K562 (cell line): Measurements from ENCODE around the gene SPDEF.

Experiments used
- CBFB ChIP-seq: sonication (generic); formaldehyde crosslinking; IDR thresholded peaks from 2 replicates; pipeline ENCODE4 v1.4.0; 2020; ENCODE audit warnings: mild to moderate bottlenecking, missing genetic modification reagents
- FUS ChIP-seq: fragments of 200-400 bp; formaldehyde crosslinking; optimal IDR thresholded peaks from 2 replicates; pipeline ENCODE3; 2017; ENCODE audit warnings: low read depth, low read length
- POLR2A ChIP-seq: fragments of 450-650 bp; conservative IDR thresholded peaks from 2 replicates; pipeline ENCODE4 v1.6.1; 2016
- SMARCB1 ChIP-seq: IDR thresholded peaks from 2 replicates; pipeline ENCODE4 v1.6.1; 2011; ENCODE audit warnings: improper control_type of control experiment, low read depth; ENCODE audit not compliant: insufficient read length
- TEAD1 ChIP-seq, 2 experiments: fragments of 450-650 bp in 1 of 2; sonication (generic) in 1 of 2; formaldehyde crosslinking; IDR thresholded peaks; 2 replicates each; pipeline versions ENCODE4 v1.4.0 to v1.8.0; 2020 to 2022; ENCODE audit warnings: mild to moderate bottlenecking in 2 of 2, missing genetic modification reagents in 1 of 2
- ZNF175 ChIP-seq: fragments of 200-800 bp; sonication (Bioruptor generic); IDR thresholded peaks from 2 replicates; pipeline ENCODE4 v1.6.1; 2016; ENCODE audit warnings: low read depth, mild to moderate bottlenecking, missing genetic modification characterization, missing compliant biosample characterization
- TF ChIP-seq, protein P1 (sequence below), 2 experiments: IDR thresholded peaks; 2 replicates each; pipeline ENCODE4 v1.6.1; 2012; ENCODE audit warnings: improper control_type of control experiment in 2 of 2, low read depth in 2 of 2, low read length in 2 of 2, borderline replicate concordance in 1 of 2
- TF ChIP-seq, protein P2 (sequence below), 3 experiments: IDR thresholded peaks in 2 of 3; conservative IDR thresholded peaks in 1 of 3; 2 replicates each; pipeline ENCODE4 v1.5.1; 2011 to 2012; ENCODE audit warnings: low read length in 3 of 3, mild to moderate bottlenecking in 3 of 3, control low read depth in 2 of 3, improper control_type of control experiment in 1 of 3, inconsistent platforms in 1 of 3, low read depth in 1 of 3, mixed read lengths in 1 of 3, moderate library complexity in 1 of 3; ENCODE audit not compliant: insufficient read depth in 2 of 3

DNA sequence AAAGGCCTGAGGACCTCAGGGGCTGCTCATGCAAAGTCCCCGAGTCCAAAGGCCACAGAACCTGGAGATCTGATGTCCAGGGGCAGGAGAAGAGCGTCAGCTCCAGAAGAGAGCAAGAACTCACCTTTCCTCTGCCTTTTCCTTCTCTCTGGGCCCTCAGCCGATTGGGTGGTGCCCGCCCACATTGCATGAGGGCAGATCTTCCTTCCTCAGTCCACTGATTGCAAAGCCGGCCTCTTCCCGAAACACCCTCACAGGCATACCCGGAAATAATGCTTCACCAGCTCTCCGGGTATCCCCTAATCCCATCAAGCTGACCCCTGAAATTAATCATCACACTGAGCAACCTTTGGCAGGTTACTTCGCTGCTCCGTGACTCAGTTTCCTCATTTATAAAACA is 33.4 kb downstream of the SPDEF start:
- TF ChIP-seq POLR2A (no peak), ZNF175 (CRISPR knock-in tag) (no peak), CBFB (CRISPR knock-in tag) (no peak), TEAD1 (CRISPR knock-in tag; IDR thresholded peaks at IDR 0.05) (no peak), SMARCB1 (no peak), FUS (no peak)
- TF ChIP-seq, protein P1, sequence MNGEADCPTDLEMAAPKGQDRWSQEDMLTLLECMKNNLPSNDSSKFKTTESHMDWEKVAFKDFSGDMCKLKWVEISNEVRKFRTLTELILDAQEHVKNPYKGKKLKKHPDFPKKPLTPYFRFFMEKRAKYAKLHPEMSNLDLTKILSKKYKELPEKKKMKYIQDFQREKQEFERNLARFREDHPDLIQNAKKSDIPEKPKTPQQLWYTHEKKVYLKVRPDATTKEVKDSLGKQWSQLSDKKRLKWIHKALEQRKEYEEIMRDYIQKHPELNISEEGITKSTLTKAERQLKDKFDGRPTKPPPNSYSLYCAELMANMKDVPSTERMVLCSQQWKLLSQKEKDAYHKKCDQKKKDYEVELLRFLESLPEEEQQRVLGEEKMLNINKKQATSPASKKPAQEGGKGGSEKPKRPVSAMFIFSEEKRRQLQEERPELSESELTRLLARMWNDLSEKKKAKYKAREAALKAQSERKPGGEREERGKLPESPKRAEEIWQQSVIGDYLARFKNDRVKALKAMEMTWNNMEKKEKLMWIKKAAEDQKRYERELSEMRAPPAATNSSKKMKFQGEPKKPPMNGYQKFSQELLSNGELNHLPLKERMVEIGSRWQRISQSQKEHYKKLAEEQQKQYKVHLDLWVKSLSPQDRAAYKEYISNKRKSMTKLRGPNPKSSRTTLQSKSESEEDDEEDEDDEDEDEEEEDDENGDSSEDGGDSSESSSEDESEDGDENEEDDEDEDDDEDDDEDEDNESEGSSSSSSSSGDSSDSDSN (IDR thresholded peaks at IDR 0.05; ENCODE audit: borderline replicate concordance in 1 of 2, low read depth in 2 of 2, low read length in 2 of 2) = no peak
- TF ChIP-seq, protein P2, sequence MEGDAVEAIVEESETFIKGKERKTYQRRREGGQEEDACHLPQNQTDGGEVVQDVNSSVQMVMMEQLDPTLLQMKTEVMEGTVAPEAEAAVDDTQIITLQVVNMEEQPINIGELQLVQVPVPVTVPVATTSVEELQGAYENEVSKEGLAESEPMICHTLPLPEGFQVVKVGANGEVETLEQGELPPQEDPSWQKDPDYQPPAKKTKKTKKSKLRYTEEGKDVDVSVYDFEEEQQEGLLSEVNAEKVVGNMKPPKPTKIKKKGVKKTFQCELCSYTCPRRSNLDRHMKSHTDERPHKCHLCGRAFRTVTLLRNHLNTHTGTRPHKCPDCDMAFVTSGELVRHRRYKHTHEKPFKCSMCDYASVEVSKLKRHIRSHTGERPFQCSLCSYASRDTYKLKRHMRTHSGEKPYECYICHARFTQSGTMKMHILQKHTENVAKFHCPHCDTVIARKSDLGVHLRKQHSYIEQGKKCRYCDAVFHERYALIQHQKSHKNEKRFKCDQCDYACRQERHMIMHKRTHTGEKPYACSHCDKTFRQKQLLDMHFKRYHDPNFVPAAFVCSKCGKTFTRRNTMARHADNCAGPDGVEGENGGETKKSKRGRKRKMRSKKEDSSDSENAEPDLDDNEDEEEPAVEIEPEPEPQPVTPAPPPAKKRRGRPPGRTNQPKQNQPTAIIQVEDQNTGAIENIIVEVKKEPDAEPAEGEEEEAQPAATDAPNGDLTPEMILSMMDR (IDR thresholded peaks at IDR 0.05 in 2 of 3, conservative IDR thresholded peaks at IDR 0.05 in 1 of 3; ENCODE audit: insufficient read depth in 2 of 3, low read depth in 1 of 3, low read length in 3 of 3) = no peak
